Activated CD4-positive, alpha-beta T cell treated with anti-CD3 and anti-CD28 coated beads, Interleukin-2, amount 50 U/mL, for 4 hours (primary cell): Measurements from ENCODE around the gene RSU1.

Experiments
- DNase-seq, 2 experiments: peaks; one replicate each; pipeline ENCODE4 v3.0.0-alpha.2; 2020

The RSU1 gene

GRCh38 chr10:16820421-16820820 is 3.2 kb upstream of the RSU1 start:
- no peak for DNase-seq

- no peak for DNase-seq
These were observed 2.8 kb upstream of the RSU1 start for GRCh38 chr10:16820018-16820417.

GRCh38 chr10:16819436-16819835 is 2.2 kb upstream of the RSU1 start:
- DNase-seq: no peak

- DNase-seq: no peak
These were observed 1.8 kb upstream of the RSU1 start for GRCh38 chr10:16819026-16819425.

- no peak for DNase-seq
These were observed 447 bp downstream of the RSU1 start for GRCh38 chr10:16816830-16817124.

GRCh38 chr10:16816171-16816570 is 1.1 kb downstream of the RSU1 start:
- DNase-seq: no peak

GRCh38 chr10:16814012-16814411 is 3.2 kb downstream of the RSU1 start:
- DNase-seq: no peak

GRCh38 chr10:16812676-16813075 is 4.5 kb downstream of the RSU1 start:
- DNase-seq: no peak

GRCh38 chr10:16811765-16812164 is 5.5 kb downstream of the RSU1 start:
- no peak for DNase-seq

- no peak for DNase-seq
These were observed 5.9 kb downstream of the RSU1 start for GRCh38 chr10:16811292-16811691.

- peak; percentile 48 to 56 for DNase-seq
These were observed 8.0 kb downstream of the RSU1 start for GRCh38 chr10:16809074-16809718.

GRCh38 chr10:16804123-16804522 is 13.1 kb downstream of the RSU1 start:
- DNase-seq: no peak

- no peak for DNase-seq
These were observed 13.8 kb downstream of the RSU1 start for GRCh38 chr10:16803464-16803863.

GRCh38 chr10:16799621-16800020 is 17.6 kb downstream of the RSU1 start:
- no peak for DNase-seq

- DNase-seq: no peak
These were observed 18.7 kb downstream of the RSU1 start for GRCh38 chr10:16798571-16798970.

GRCh38 chr10:16795410-16796073 is 21.7 kb downstream of the RSU1 start:
- no peak for DNase-seq

GRCh38 chr10:16794005-16794404 is 23.2 kb downstream of the RSU1 start:
- DNase-seq: no peak

- no peak for DNase-seq
These were observed 24.5 kb downstream of the RSU1 start for GRCh38 chr10:16792675-16793074.

GRCh38 chr10:16789765-16790164 is 27.5 kb downstream of the RSU1 start:
- no peak for DNase-seq

- no peak for DNase-seq
These were observed 28.0 kb downstream of the RSU1 start for GRCh38 chr10:16789261-16789660.

GRCh38 chr10:16788778-16789177 is 28.4 kb downstream of the RSU1 start:
- DNase-seq: no peak

- no peak for DNase-seq
These were observed 29.1 kb downstream of the RSU1 start for GRCh38 chr10:16788125-16788524.

- peak; percentile 64 to 68 for DNase-seq
These were observed 29.8 kb downstream of the RSU1 start for GRCh38 chr10:16787361-16787791.

GRCh38 chr10:16780338-16780880 is 36.8 kb downstream of the RSU1 start:
- no peak for DNase-seq
